COLO829 (cell line): ENCODE data around the gene ABCA10.
A peak's percentile ranks its signal among the peaks of the same experiment; 100 is the strongest.
"Not testable (repeated sequence)": the region's sequence is repeated elsewhere in the genome, so short reads cannot be mapped to it uniquely, and the experiment has no call there.

ENCODE experiments used
- DNase-seq: peaks from one replicate; pipeline ENCODE4 v3.0.0; 2012; ENCODE audit warnings: low spot score

The ABCA10 gene

DNA sequence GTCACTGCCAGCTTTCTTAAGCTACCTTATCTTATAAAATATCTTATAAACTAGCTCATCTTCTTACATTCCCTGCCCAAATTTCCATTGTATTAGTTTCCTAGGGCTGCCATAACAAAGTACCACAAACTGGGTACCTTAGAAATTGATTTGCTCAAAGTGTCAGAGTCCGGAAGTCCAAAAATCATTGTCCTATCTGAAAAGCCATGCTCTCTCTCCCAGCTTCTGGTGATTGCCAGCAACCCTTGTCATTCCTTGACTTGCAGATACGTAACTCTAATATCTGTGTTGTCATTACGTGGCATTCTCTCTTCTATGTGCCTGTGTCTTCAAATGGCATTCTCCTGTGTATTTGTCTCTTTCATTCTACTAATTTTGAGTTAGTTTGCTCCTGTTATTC is 2.3 kb upstream of the ABCA10 start:
- DNase-seq = no peak

- no peak for DNase-seq
These were observed 606 bp downstream of the ABCA10 start for GRCh38 chr17:69228018-69228417.

GRCh38 chr17:69227541-69227940 is 1.1 kb downstream of the ABCA10 start:
- DNase-seq = no peak

DNA sequence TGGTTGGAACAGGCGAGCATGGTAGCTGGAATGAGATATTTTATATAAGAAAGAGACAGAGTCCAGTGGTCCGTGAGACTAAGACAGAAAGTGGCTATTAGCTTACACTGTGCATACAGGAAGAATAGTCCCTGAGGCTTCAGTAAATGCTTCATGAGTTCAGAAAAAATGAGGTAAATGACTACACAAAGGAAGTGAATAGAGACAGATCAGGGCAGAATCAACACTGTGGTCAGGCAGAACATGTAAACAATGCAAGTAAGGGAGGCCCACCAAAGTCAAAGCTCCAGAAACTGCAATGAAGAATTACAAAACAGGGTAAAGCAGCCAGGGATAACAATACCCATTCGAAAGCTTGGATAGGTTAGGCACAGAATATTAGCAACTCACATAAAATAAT is 4.8 kb downstream of the ABCA10 start:
- DNase-seq = no peak

GRCh38 chr17:69222707-69223258 is 5.8 kb downstream of the ABCA10 start:
- DNase-seq = peak; percentile 35

- no peak for DNase-seq
These were observed 8.5 kb downstream of the ABCA10 start for GRCh38 chr17:69220098-69220497.

DNA sequence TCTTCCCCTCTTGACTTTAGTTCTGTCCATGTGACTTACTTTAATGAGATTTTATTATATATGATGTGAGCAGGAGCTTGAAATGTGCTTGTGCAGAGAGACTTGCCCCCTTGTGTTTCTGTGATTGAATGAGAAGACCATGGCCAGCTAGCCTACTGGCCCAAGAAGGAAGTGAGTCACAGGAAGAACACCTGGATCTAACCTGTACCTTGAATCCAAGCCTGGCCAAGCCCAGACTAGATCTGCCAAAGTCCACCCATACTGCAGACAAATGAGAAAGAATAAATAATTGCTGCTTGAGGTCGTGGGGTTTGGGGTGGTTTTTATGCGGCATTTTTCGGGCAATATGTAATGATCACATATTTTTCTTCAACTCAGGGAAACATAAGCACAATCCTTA is 9.6 kb downstream of the ABCA10 start:
- DNase-seq = no peak

DNA sequence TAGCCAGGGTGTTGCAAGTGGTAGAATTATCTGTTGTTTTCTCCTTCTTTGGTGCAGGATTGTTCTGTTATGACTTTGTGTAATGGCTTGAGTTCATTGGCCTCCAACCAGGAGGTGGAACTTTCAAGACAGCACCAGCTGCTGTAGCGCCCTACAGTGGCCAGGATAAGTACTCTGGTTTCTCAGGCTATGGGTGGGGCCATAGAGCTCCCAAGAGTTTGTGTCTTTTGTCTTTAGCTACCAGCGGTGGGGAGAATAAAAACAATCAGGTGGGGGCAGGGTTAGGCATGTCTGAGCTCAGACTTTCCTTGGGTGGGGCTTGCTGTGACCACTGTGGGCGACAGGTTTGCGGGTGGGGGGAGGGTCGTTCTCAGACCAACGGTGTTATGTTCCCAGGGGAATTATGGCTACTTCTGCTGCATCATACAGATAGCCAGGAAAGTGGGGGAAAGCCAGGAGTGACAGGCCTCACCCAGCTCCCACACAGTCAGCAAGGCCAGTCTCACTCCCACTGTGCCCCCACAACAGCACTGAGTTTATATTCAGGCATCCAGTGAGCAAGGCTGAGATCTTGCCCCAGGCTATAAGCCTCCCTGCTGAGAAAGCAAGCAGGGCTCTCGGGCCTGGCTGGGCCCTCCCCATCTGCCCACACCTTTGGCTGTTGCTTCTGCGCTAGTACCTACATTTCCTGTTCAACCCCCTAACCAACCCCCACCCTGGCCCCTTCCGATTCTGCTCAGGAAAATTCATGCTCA is 15.4 kb downstream of the ABCA10 start:
- DNase-seq = no peak

GRCh38 chr17:69208640-69209039 is 20.0 kb downstream of the ABCA10 start:
- no peak for DNase-seq

GRCh38 chr17:69207151-69207550 is 21.5 kb downstream of the ABCA10 start:
- DNase-seq = no peak

GRCh38 chr17:69198238-69198637 is 30.4 kb downstream of the ABCA10 start:
- DNase-seq = no peak

DNA sequence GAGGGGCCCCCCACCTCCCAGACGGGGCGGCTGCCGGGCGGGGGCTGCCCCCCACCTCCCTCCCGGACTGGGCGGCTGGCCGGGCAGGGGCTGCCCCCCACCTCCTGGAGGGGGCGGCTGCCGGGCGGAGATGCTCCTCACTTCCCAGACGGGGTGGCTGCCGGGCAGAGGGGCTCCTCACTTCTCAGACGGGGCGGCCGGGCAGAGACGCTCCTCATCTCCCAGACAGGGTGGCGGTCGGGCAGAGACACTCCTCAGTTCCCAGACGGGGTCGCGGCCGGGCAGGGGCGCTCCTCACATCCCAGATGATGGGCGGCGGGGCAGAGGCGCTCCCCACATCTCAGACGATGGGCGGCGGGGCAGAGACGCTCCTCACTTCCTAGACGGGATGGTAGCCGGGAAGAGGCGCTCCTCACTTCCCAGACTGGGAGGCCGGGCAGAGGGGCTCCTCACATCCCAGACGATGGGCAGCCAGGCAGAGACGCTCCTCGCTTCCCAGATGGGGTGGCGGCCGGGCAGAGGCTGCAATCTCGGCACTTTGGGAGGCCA is 32.4 kb downstream of the ABCA10 start:
- not testable (repeated sequence) for DNase-seq

- DNase-seq = no peak
These were observed 35.9 kb downstream of the ABCA10 start for GRCh38 chr17:69192754-69193153.

GRCh38 chr17:69188796-69189195 is 39.8 kb downstream of the ABCA10 start:
- no peak for DNase-seq

- peak; percentile 12 for DNase-seq
These were observed 40.6 kb downstream of the ABCA10 start for GRCh38 chr17:69188064-69188463.

- DNase-seq = no peak
These were observed 41.3 kb downstream of the ABCA10 start for GRCh38 chr17:69187294-69187693.

GRCh38 chr17:69179227-69179952 is 49.2 kb downstream of the ABCA10 start:
- no peak for DNase-seq

DNA sequence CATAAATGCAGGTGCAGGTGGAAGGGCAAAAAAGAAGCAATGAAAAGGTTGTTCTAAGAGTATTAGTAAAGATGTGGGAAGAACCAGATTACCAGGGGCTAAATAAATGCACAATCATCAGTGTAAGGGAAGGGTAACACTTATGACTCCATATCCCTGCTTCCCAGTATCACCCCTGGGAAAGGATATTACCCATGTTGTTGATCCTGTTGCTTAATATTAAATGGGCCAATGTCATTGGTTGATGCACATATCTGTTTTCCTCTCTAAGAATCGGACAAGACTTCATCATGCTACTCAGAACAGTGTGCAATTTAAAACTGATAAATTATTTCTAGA is 52.2 kb downstream of the ABCA10 start:
- DNase-seq = no peak

- peak; percentile 36 for DNase-seq
These were observed 52.8 kb downstream of the ABCA10 start for GRCh38 chr17:69175625-69176456.

- no peak for DNase-seq
These were observed 53.4 kb downstream of the ABCA10 start for GRCh38 chr17:69175262-69175624.

GRCh38 chr17:69173118-69173517 is 55.5 kb downstream of the ABCA10 start:
- no peak for DNase-seq

DNA sequence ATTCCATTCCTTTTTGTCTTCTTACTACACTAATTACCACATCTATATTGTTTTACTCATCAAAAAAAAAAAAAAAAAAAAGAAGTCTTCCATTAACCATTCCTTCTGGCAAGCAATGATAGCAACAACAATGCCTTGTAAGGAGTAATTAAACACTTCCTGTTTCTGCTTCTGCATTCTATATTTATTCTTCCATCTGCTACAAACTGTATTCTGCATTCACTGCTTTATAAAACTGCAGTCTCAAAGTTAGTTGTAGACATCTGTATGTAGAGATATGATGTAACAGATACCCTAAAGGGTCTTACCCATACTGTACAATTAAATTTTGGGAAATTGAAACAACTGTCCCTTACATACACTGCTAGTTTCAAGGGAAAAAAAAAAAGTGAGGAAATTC is 58.2 kb downstream of the ABCA10 start:
- DNase-seq = no peak
